Type B pancreatic cell (in vitro differentiated cells): ENCODE results near the gene CHRNA5. TPM values are rescaled to one million over a fixed set of nuclear protein-coding genes. Genes with fewer than 3 reads are reported as not detected.
"Not testable (repeated sequence)": the region's sequence is repeated elsewhere in the genome, so short reads cannot be mapped to it uniquely, and the experiment has no call there.

ENCODE experiments used
- DNase-seq: peaks from one replicate; pipeline ENCODE4 v3.0.0; 2021; ENCODE audit warnings: mixed read lengths; ENCODE audit not compliant: unreplicated experiment; ENCODE audit errors: extremely low spot score
- H3K27ac Mint-ChIP-seq: 2 replicates; pipeline ENCODE4 v1.8.0; 2021; ENCODE audit warnings: mild to moderate bottlenecking, mixed read lengths
- H3K27me3 Mint-ChIP-seq: 2 replicates; pipeline ENCODE4 v1.8.0; 2021; ENCODE audit warnings: mixed read lengths
- H3K36me3 Mint-ChIP-seq: 2 replicates; pipeline ENCODE4 v1.8.0; 2021; ENCODE audit warnings: mixed read lengths
- H3K4me1 Mint-ChIP-seq: one replicate; pipeline ENCODE4 v1.8.0; 2021; ENCODE audit warnings: mixed read lengths; ENCODE audit not compliant: unreplicated experiment
- H3K4me3 Mint-ChIP-seq: 2 replicates; pipeline ENCODE4 v1.8.0; 2021; ENCODE audit warnings: mild to moderate bottlenecking, mixed read lengths
- H3K9me3 Mint-ChIP-seq: 2 replicates; pipeline ENCODE4 v1.8.0; 2021; ENCODE audit warnings: mixed read lengths
- long read RNA-seq: library from polyadenylated mRNA; unstranded; transcript quantifications from one replicate; pipeline ENCODE4 v2.0.0, GENCODE V29; 2020
- total RNA-seq: library from RNA; stranded (reverse); gene quantifications from 2 replicates; pipeline ENCODE4 v1.2.1, GENCODE V29; 2021; ENCODE audit warnings: low replicate concordance
- TF ChIP-seq, protein P1 (sequence below): fragments of 200-600 bp; sonication (generic); conservative IDR thresholded peaks from 2 replicates; pipeline ENCODE4 v1.5.0; 2021; ENCODE audit warnings: antibody characterized with exemption, mild to moderate bottlenecking

The CHRNA5 gene
- 2.3 and 11.5 TPM in 2 replicates for total RNA-seq
- long read RNA-seq: 0 reads

DNA sequence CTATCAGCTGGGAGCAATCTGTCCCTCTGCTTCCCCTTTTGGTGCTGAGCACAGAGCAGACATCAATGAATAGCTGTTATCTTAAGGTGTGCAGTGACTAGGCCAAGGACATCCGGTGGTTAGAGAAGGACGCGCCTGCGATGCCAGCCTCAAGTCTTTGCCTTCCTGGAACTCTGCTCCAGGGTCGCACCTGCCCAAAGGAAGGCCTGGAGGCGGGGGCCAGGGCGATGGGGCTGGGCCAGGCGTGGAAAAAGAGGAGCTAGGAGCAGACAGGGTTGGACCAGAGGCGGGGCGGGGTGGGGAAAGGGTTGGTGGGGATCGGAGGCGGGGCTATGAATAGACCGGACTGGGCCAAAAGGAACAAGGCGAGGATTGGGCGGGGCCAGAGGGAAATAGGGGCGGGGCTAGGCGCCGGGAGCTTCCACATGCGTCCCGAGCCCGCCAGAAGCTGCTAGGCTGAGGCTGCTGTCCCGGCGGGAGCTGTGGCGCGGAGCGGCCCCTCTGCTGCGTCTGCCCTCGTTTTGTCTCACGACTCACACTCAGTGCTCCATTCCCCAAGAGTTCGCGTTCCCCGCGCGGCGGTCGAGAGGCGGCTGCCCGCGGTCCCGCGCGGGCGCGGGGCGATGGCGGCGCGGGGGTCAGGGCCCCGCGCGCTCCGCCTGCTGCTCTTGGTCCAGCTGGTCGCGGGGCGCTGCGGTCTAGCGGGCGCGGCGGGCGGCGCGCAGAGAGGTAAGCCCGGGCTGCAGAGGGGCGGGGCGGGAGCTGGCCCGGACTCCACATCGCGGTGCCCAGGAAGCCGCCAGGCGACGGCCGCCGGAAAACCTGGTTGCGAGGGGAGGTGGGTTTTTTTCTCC, at the start of gene CHRNA5:
Gene CHRNA5, plus strand, starts transcription at position 424 of the 854 bp plus-strand sequence. Its CDS starts 200 bp downstream, at position 624.
- TF ChIP-seq, protein P1, sequence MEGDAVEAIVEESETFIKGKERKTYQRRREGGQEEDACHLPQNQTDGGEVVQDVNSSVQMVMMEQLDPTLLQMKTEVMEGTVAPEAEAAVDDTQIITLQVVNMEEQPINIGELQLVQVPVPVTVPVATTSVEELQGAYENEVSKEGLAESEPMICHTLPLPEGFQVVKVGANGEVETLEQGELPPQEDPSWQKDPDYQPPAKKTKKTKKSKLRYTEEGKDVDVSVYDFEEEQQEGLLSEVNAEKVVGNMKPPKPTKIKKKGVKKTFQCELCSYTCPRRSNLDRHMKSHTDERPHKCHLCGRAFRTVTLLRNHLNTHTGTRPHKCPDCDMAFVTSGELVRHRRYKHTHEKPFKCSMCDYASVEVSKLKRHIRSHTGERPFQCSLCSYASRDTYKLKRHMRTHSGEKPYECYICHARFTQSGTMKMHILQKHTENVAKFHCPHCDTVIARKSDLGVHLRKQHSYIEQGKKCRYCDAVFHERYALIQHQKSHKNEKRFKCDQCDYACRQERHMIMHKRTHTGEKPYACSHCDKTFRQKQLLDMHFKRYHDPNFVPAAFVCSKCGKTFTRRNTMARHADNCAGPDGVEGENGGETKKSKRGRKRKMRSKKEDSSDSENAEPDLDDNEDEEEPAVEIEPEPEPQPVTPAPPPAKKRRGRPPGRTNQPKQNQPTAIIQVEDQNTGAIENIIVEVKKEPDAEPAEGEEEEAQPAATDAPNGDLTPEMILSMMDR: no peak
- Mint-ChIP-seq H3K27me3 (peaks cover 31% of the 10 kb centered on the region), H3K4me3 (peak within 1 kb of the TSS; percentile 98), H3K27ac (peak within 1 kb of the TSS; percentile 81), H3K9me3 (no peaks in the 10 kb centered on the region), H3K36me3 (no peaks in the 10 kb centered on the region), H3K4me1 (peaks cover 18% of the 10 kb centered on the region)
- peak; percentile 93 for DNase-seq

GRCh38 chr15:78520035-78520434, 45.3 kb upstream of the CHRNA5 start:
- not testable (repeated sequence) for H3K36me3 Mint-ChIP-seq, H3K27ac Mint-ChIP-seq, H3K27me3 Mint-ChIP-seq, H3K9me3 Mint-ChIP-seq, DNase-seq, H3K4me3 Mint-ChIP-seq, H3K4me1 Mint-ChIP-seq

- TF ChIP-seq, protein P1: no peak
- no peak for DNase-seq
- Mint-ChIP-seq H3K27ac (no peak overlapping the region), H3K4me1 (no peaks in the 10 kb centered on the region), H3K27me3 (no peaks in the 10 kb centered on the region), H3K4me3 (no peak overlapping the region), H3K36me3 (no peaks in the 10 kb centered on the region), H3K9me3 (no peaks in the 10 kb centered on the region)
These were observed 41.1 kb upstream of the CHRNA5 start for GRCh38 chr15:78524230-78524629.

DNA sequence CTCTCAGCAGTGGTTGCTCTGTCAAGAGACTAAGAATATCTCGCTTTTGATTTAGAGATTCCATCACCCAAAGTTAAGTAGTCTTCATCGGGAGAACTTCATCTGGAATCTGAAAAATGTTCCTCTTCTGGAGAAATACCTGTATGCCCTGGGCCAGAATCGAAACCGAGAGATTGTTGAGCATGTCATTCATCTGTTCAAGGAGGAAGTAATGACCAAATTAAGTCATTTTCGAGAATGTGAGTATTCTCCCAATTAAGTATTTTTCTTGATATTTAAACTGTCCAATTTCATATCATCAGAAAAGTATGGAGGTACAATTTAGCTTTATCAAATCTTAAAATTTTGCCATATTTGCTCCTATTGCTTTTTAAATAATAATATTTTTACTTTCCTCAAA, 38.0 kb upstream of the CHRNA5 start:
- no peaks in the 10 kb centered on the region for H3K9me3 Mint-ChIP-seq
- TF ChIP-seq, protein P1: no peak
- no peaks in the 10 kb centered on the region for H3K36me3 Mint-ChIP-seq
- no peak overlapping the region for H3K4me3 Mint-ChIP-seq
- no peaks in the 10 kb centered on the region for H3K4me1 Mint-ChIP-seq
- H3K27ac Mint-ChIP-seq: no peak overlapping the region
- no peak for DNase-seq
- no peaks in the 10 kb centered on the region for H3K27me3 Mint-ChIP-seq

- DNase-seq: no peak
- Mint-ChIP-seq H3K27ac (no peak overlapping the region), H3K27me3 (no peaks in the 10 kb centered on the region), H3K9me3 (no peaks in the 10 kb centered on the region), H3K36me3 (no peaks in the 10 kb centered on the region), H3K4me3 (no peak overlapping the region), H3K4me1 (no peaks in the 10 kb centered on the region)
- TF ChIP-seq, protein P1: no peak
These were observed 32.0 kb upstream of the CHRNA5 start for GRCh38 chr15:78533331-78533730.

DNA sequence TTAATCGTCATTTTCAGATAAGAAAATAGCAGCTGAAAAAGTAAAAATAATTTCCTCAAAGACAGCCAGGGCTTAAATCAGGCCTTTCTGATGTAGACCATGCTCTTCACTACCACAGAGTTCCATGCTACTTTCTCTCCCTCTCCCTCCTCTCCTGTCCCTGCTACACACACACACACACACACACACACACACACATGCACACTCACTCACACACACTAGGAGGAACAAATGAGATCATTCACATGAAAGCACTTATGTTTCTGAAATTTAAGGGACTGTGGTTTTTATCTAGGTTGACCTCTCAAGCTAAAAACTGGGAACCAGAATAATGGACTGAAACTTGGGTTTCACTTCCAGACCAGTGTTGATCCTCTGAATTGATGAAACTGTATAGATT, 29.2 kb upstream of the CHRNA5 start:
- Mint-ChIP-seq H3K27me3 (no peaks in the 10 kb centered on the region), H3K4me3 (no peak overlapping the region), H3K36me3 (no peaks in the 10 kb centered on the region), H3K27ac (no peak overlapping the region), H3K4me1 (no peaks in the 10 kb centered on the region), H3K9me3 (no peaks in the 10 kb centered on the region)
- TF ChIP-seq, protein P1: no peak
- DNase-seq: no peak
